ENCODE data around the gene MAP1LC3A. TPM values are rescaled to one million over a fixed set of nuclear protein-coding genes. Genes with fewer than 3 reads are reported as not detected.

Gene MAP1LC3A
- total and polyA plus RNA-seq, 8 donors, result 11.7 to 98.4 (median 50.4) TPM

GRCh38 chr20:34522969-34523871 lies 35.3 kb upstream of the MAP1LC3A start:
- Histone ChIP-seq H3K27ac (peak overlapping the region; percentile 8 to 84 (median 77)), H3K36me3 (peaks cover 14 to 51% (median 36%) of the 10 kb centered on the region in 4 donors), H3K4me3 (no peak overlapping the region), H3K4me1 (peaks cover 42 to 95% (median 70%) of the 10 kb centered on the region in 4 donors), H3K27me3 (no peaks in the 10 kb centered on the region), H3K9me3 (no peaks in the 10 kb centered on the region)
- peak; percentile 49 to 80 for DNase-seq
- intact Hi-C loops (cut with DNase I; ENCODE audit: low total_unique reads), result no loop called here
- TF ChIP-seq POLR2AphosphoS5 (IDR thresholded peaks at IDR 0.05), result no peak
- TF ChIP-seq, protein P1, sequence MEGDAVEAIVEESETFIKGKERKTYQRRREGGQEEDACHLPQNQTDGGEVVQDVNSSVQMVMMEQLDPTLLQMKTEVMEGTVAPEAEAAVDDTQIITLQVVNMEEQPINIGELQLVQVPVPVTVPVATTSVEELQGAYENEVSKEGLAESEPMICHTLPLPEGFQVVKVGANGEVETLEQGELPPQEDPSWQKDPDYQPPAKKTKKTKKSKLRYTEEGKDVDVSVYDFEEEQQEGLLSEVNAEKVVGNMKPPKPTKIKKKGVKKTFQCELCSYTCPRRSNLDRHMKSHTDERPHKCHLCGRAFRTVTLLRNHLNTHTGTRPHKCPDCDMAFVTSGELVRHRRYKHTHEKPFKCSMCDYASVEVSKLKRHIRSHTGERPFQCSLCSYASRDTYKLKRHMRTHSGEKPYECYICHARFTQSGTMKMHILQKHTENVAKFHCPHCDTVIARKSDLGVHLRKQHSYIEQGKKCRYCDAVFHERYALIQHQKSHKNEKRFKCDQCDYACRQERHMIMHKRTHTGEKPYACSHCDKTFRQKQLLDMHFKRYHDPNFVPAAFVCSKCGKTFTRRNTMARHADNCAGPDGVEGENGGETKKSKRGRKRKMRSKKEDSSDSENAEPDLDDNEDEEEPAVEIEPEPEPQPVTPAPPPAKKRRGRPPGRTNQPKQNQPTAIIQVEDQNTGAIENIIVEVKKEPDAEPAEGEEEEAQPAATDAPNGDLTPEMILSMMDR (IDR thresholded peaks at IDR 0.05), result peak in 5 of 7 experiments; percentile 10 to 45 (median 15)
- WGBS, 5 donors, result 46 to 51% (median 48%) methylated on average over 16 to 17 of the region's 17 CpGs

DNA sequence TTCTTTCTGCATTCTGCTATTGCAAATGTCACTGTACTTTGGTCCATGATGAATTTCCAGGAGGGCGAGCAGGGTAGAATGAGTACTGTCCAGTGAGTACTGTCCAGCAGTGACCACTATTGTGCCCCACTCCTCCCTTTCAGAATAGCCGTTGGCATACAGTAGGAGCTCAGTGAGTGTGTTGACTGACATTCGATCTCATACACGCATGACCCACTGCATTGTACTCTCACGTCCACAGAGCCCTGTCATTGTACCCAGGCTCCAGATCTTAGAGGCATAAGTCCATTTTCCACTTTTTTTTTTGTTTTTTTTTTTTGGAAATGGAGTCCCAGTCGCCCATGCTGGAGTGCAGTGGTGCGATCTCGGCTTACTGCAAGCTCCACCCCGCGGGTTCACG lies 34.1 kb upstream of the MAP1LC3A start:
- intact Hi-C loops (cut with DNase I; ENCODE audit: low total_unique reads), result no loop called here
- peaks cover 51 to 95% (median 75%) of the 10 kb centered on the region in 4 donors for H3K4me1 ChIP-seq
- WGBS, 5 donors, result 90 to 93% (median 91%) methylated on average over 11 of the region's 11 CpGs
- no peak overlapping the region for H3K4me3 ChIP-seq
- no peaks in the 10 kb centered on the region for H3K27me3 ChIP-seq
- no peak for DNase-seq
- TF ChIP-seq POLR2AphosphoS5 (IDR thresholded peaks at IDR 0.05), result no peak
- TF ChIP-seq, protein P1 (IDR thresholded peaks at IDR 0.05), result no peak
- TF ChIP-seq POLR2A (IDR thresholded peaks at IDR 0.05), result no peak
- no peak for TF ChIP-seq EP300 (IDR thresholded peaks at IDR 0.05)
- no peaks in the 10 kb centered on the region for H3K9me3 ChIP-seq
- peaks cover 19 to 55% (median 44%) of the 10 kb centered on the region in 4 donors for H3K36me3 ChIP-seq
- H3K27ac ChIP-seq, result peak overlapping the region in 4 of 5 donors; percentile 42 to 84 (median 79)

DNA sequence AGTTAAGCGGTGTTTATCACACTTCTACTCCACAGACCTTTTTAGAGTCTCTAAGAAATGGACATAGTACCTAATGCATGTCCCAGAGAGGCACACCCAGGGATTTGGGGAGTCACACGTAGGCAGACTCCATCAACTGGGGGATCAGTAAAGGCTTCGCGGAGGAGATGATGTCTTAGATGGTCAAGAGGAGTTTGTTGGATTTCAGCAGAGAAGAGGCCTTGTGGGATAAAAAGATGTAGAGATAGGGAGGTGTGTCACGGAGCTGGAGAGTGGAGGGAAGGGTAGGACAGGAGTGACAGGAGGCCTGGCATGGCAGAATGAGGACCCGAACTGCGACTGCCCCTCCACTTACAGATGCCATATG lies 33.2 kb upstream of the MAP1LC3A start:
- H3K4me1 ChIP-seq, result peaks cover 56 to 95% (median 76%) of the 10 kb centered on the region in 4 donors
- TF ChIP-seq, protein P1 (IDR thresholded peaks at IDR 0.05), result no peak
- TF ChIP-seq POLR2AphosphoS5 (IDR thresholded peaks at IDR 0.05) (no peak), POLR2A (IDR thresholded peaks at IDR 0.05) (no peak), EP300 (IDR thresholded peaks at IDR 0.05) (no peak)
- H3K36me3 ChIP-seq, result peaks cover 26 to 55% (median 46%) of the 10 kb centered on the region in 4 donors
- intact Hi-C loops (cut with DNase I; ENCODE audit: low total_unique reads), result no loop called here
- H3K9me3 ChIP-seq, result no peaks in the 10 kb centered on the region
- no peaks in the 10 kb centered on the region for H3K27me3 ChIP-seq
- 79 to 86% (median 80%) methylated on average over 7 of the region's 7 CpGs for WGBS, 5 donors
- no peak for DNase-seq
- peak overlapping the region; percentile 42 to 84 (median 79) for H3K27ac ChIP-seq
- H3K4me3 ChIP-seq, result no peak overlapping the region

DNA sequence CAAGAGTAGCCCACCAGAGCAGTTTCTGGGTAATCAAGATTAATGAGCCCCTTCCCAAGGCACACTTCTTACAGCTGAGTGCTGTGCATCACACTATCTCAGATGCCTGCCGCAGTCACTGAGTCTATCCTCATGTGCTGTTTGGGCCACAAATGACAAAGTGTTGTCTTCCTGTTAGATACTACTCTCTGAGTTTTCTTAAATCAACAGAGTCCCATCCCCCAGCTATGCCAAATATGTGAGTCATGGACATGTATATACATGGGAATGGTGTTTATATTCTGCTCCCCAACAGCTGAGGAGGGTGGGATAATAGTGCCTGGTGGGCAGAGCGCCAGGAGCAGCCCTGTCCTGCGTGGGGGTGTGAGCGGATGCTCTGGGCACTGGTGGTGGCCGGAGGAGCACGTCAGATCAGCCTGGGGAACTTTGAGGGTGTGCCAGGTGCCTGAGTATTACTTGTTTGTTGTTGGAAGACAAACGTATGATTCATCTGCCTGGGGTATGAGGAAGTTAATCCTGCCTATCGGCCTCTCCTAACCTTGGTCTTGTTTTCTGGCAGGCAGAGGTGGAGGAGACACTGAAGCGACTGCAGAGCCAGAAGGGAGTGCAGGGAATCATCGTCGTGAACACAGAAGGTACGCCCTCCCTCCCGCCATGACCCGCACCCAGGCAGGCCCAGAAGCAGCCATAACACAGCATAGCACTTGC lies 32.7 kb upstream of the MAP1LC3A start:
- peak; percentile 83 to 91 for DNase-seq
- TF ChIP-seq POLR2AphosphoS5 (IDR thresholded peaks at IDR 0.05), result peak; percentile 23 to 89 (median 57)
- no peak for TF ChIP-seq EP300 (IDR thresholded peaks at IDR 0.05)
- Histone ChIP-seq H3K36me3 (peaks cover 26 to 56% (median 49%) of the 10 kb centered on the region in 4 donors), H3K27ac (peak overlapping the region; percentile 42 to 84 (median 79)), H3K4me1 (peaks cover 56 to 95% (median 76%) of the 10 kb centered on the region in 4 donors), H3K27me3 (no peaks in the 10 kb centered on the region), H3K9me3 (no peaks in the 10 kb centered on the region), H3K4me3 (no peak overlapping the region)
- intact Hi-C loops (cut with DNase I; ENCODE audit: low total_unique reads), result no loop called here
- 18 to 30% (median 26%) methylated on average over 14 of the region's 14 CpGs for WGBS, 5 donors

Data from stomach (tissue), 9 donors.